Left ventricle myocardium inferior (tissue), 1 donor: ENCODE data around the gene SLC30A9. TPM values are rescaled to one million over a fixed set of nuclear protein-coding genes. Genes with fewer than 3 reads are reported as not detected.

ENCODE experiments used
- DNase-seq: peaks from one replicate; pipeline ENCODE4 v3.0.0-alpha.2; 2020
- H3K27ac ChIP-seq: fragments of 200-600 bp; replicated peaks from 2 replicates; pipeline ENCODE4 v1.8.0; 2021
- H3K27me3 ChIP-seq: fragments of 200-600 bp; 2 replicates; pipeline ENCODE4 v1.8.0; 2021; ENCODE audit warnings: low read depth
- H3K36me3 ChIP-seq: fragments of 200-600 bp; 2 replicates; pipeline ENCODE4 v1.8.0; 2021
- H3K4me1 ChIP-seq: fragments of 200-600 bp; 2 replicates; pipeline ENCODE4 v1.8.0; 2021
- H3K4me3 ChIP-seq: fragments of 200-600 bp; 2 replicates; pipeline ENCODE4 v1.8.0; 2021; ENCODE audit warnings: mild to moderate bottlenecking, moderate library complexity
- H3K9me3 ChIP-seq: fragments of 200-600 bp; replicated peaks from 2 replicates; pipeline ENCODE4 v1.8.0; 2021
- intact Hi-C: fragments of 100-400 bp; cut with micrococcal nuclease; formaldehyde crosslinking; loops from one replicate; pipeline ENCODE4 v1.11.0; 2022
- total RNA-seq: library from RNA; stranded (reverse); fragmentation: NEBNext Ultra II Directional; extraction: Animal tissue kit (Norgen Biotek cat#: 25700); gene quantifications from one replicate; pipeline ENCODE4 v1.2.1, GENCODE V29; 2021
- TF ChIP-seq, protein P1 (sequence below): fragments of 200-600 bp; IDR thresholded peaks from 2 replicates; pipeline ENCODE4 v1.8.0; 2021; ENCODE audit warnings: antibody characterized with exemption, mild to moderate bottlenecking, borderline replicate concordance
- donor health status: DM: no; HTN: yes; CAD: no; lungs with severe emphysema.

The SLC30A9 gene
- total RNA-seq, 1 donor from 2014 or later: 80.4 TPM

DNA sequence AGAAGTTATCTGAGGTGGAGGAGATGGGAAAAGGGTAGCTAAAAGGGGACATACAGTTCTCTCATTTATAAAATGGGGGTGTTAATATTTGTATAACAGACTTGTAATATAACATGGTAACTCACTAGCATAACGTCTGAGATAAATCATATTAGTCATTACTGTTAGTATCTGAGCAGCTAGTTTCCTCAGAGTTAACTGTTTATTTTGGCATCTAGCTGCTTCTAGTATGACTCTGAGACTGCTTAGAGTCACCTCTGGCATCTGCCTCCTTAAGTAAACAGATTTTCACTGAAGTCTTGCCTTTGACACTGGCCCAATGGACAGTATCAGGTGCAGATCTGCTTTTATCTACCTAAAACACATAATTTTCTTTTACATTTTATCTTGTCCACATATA, 58.1 kb downstream of the SLC30A9 start:
- no peak for DNase-seq
- H3K9me3 ChIP-seq: no peaks in the 10 kb centered on the region
- TF ChIP-seq, protein P1, sequence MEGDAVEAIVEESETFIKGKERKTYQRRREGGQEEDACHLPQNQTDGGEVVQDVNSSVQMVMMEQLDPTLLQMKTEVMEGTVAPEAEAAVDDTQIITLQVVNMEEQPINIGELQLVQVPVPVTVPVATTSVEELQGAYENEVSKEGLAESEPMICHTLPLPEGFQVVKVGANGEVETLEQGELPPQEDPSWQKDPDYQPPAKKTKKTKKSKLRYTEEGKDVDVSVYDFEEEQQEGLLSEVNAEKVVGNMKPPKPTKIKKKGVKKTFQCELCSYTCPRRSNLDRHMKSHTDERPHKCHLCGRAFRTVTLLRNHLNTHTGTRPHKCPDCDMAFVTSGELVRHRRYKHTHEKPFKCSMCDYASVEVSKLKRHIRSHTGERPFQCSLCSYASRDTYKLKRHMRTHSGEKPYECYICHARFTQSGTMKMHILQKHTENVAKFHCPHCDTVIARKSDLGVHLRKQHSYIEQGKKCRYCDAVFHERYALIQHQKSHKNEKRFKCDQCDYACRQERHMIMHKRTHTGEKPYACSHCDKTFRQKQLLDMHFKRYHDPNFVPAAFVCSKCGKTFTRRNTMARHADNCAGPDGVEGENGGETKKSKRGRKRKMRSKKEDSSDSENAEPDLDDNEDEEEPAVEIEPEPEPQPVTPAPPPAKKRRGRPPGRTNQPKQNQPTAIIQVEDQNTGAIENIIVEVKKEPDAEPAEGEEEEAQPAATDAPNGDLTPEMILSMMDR: no peak
- no peak overlapping the region for H3K27ac ChIP-seq
- intact Hi-C loops: no loop called here
- no peaks in the 10 kb centered on the region for H3K27me3 ChIP-seq
- H3K4me1 ChIP-seq: no peaks in the 10 kb centered on the region
- H3K36me3 ChIP-seq: peaks cover 47% of the 10 kb centered on the region
- no peak overlapping the region for H3K4me3 ChIP-seq

DNA sequence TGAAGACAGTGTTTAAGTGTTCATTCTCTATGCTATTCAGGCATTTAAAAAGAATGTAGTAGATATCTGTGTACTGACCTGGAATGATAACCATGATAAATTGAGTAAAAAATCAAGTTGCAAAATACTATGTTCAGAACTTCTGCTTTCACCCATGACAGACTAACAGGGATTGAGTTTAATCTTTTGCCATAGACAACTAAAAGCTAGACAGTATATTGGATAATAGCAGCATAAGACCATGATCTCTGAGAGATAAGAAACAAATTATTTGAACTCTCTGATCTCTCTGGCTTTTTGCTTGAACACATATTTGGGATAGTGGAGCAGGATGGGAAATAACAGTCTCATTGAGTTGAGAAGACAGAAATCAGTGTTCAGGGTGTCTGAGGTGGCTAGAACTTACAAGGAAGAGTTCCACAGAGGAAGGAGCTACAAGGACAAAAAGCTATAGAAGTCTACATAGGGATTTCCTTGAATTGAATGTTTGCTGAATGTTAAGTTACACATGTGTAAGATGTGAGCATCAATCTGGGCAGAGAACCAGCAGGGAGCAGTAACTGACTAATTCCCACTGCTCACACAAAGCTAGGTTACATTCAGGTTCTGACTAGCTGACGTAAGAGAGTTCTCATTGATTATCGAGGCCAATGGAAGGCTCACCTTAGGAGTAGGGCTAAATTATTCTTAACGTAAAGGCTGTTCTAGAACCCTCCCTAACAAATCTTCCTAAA, 60.4 kb downstream of the SLC30A9 start:
- TF ChIP-seq, protein P1: no peak
- no peaks in the 10 kb centered on the region for H3K9me3 ChIP-seq
- DNase-seq: no peak
- H3K27me3 ChIP-seq: no peaks in the 10 kb centered on the region
- H3K27ac ChIP-seq: no peak overlapping the region
- H3K4me1 ChIP-seq: no peaks in the 10 kb centered on the region
- H3K36me3 ChIP-seq: peaks cover 54% of the 10 kb centered on the region
- H3K4me3 ChIP-seq: no peak overlapping the region
- intact Hi-C loops: no loop called here

- intact Hi-C loops: no loop called here
- peaks cover 77% of the 10 kb centered on the region for H3K36me3 ChIP-seq
Measured at GRCh38 chr4:42066402-42066801, 76.1 kb downstream of the SLC30A9 start.

DNA sequence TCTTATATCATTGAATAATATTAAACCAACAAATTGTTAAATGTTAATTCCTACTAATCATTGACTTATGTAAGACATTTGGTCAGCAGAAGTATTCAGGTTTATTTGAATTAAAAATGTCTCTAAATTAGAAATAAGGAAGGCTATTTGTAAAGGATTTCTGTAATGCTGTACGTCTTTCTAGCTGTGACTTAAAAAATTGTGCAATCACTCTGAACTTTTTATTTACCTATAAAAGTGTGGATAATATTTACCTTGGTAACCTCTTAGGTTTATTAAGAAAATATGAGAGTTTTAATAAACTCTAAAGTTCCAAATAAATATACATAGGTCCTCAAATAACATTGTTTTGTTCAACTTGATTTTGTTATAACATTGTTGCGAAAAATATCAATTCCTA, 76.9 kb downstream of the SLC30A9 start:
- H3K27me3 ChIP-seq: no peaks in the 10 kb centered on the region
- intact Hi-C loops: no loop called here
- no peak overlapping the region for H3K27ac ChIP-seq
- no peak for DNase-seq
- H3K4me3 ChIP-seq: no peak overlapping the region
- H3K4me1 ChIP-seq: no peaks in the 10 kb centered on the region
- H3K36me3 ChIP-seq: peaks cover 78% of the 10 kb centered on the region
- no peaks in the 10 kb centered on the region for H3K9me3 ChIP-seq
- TF ChIP-seq, protein P1: no peak

More at GRCh38 chr4:42066402-42066801, 76.1 kb downstream of the SLC30A9 start:
- Histone ChIP-seq H3K4me3 (no peak overlapping the region), H3K4me1 (no peaks in the 10 kb centered on the region), H3K9me3 (no peaks in the 10 kb centered on the region), H3K27ac (no peak overlapping the region), H3K27me3 (no peaks in the 10 kb centered on the region)
- TF ChIP-seq, protein P1: no peak
- no peak for DNase-seq

DNA sequence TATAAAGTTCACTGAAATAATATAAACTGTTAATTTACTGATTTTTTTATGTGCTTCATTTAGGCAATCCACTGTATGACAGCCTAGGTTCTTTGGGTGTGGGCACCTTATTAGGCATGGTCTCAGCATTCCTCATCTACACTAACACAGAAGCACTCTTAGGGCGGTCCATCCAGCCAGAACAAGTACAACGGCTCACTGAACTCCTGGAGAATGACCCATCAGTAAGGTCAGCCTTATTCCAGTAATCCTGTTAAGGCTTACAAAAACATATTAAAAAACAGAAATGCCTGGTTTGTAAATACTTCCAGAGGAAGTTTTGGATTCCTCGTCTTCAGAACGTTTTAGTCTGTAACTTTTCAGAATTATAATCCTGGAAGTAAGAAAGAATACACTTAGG, 80.1 kb downstream of the SLC30A9 start:
- intact Hi-C loops: no loop called here
- Histone ChIP-seq H3K4me1 (no peaks in the 10 kb centered on the region), H3K9me3 (no peaks in the 10 kb centered on the region), H3K4me3 (no peak overlapping the region), H3K36me3 (peaks cover 71% of the 10 kb centered on the region), H3K27me3 (no peaks in the 10 kb centered on the region), H3K27ac (no peak overlapping the region)
- DNase-seq: no peak
- TF ChIP-seq, protein P1: no peak
